Measurements from ENCODE around the gene KIF17.
A peak's percentile ranks its signal among the peaks of the same experiment; 100 is the strongest.
"Not testable (repeated sequence)": the region's sequence is repeated elsewhere in the genome, so short reads cannot be mapped to it uniquely, and the experiment has no call there.

Gene KIF17

GRCh38 chr1:20726932-20727745 lies 9.3 kb upstream of the KIF17 start:
- peak; percentile 57 for DNase-seq

GRCh38 chr1:20726118-20726911 lies 8.5 kb upstream of the KIF17 start:
- DNase-seq = peak; percentile 48

GRCh38 chr1:20725189-20726117 lies 7.6 kb upstream of the KIF17 start:
- no peak for DNase-seq

GRCh38 chr1:20724364-20725188 lies 6.8 kb upstream of the KIF17 start:
- DNase-seq = peak; percentile 49

- DNase-seq = peak; percentile 61
These were observed 5.9 kb upstream of the KIF17 start for GRCh38 chr1:20723537-20724363.

GRCh38 chr1:20723159-20723536 lies 5.3 kb upstream of the KIF17 start:
- DNase-seq = peak; percentile 34

GRCh38 chr1:20721117-20722061 lies 3.6 kb upstream of the KIF17 start:
- DNase-seq = peak; percentile 55

- peak; percentile 56 for DNase-seq
These were observed 2.9 kb upstream of the KIF17 start for GRCh38 chr1:20720631-20721091.

- peak; percentile 56 for DNase-seq
These were observed 2.2 kb upstream of the KIF17 start for GRCh38 chr1:20719871-20720620.

GRCh38 chr1:20719261-20719660 lies 1.5 kb upstream of the KIF17 start:
- peak; percentile 45 for DNase-seq

GRCh38 chr1:20718343-20718882 lies 606 bp upstream of the KIF17 start:
- not testable (repeated sequence) for DNase-seq

- no peak for DNase-seq
These were observed 1.6 kb downstream of the KIF17 start for GRCh38 chr1:20716232-20716631.

GRCh38 chr1:20715406-20715805 lies 2.4 kb downstream of the KIF17 start:
- DNase-seq = no peak

- no peak for DNase-seq
These were observed 4.4 kb downstream of the KIF17 start for GRCh38 chr1:20713440-20713839.

- DNase-seq = no peak
These were observed 5.6 kb downstream of the KIF17 start for GRCh38 chr1:20712215-20712577.

- no peak for DNase-seq
These were observed 6.3 kb downstream of the KIF17 start for GRCh38 chr1:20711285-20712214.

- no peak for DNase-seq
These were observed 7.1 kb downstream of the KIF17 start for GRCh38 chr1:20710469-20711284.
